NCI-H345 (cell line): Measurements from ENCODE around the gene GGT5.
"Not testable (repeated sequence)": the region's sequence is repeated elsewhere in the genome, so short reads cannot be mapped to it uniquely, and the experiment has no call there.

Source experiments
- DNase-seq: peaks from one replicate; lab custom pipeline; 2025; lab: John Stamatoyannopoulos, UW

The GGT5 gene

GRCh38 chr22:24203856-24204255, 41.0 kb downstream of the GGT5 start:
- DNase-seq: not testable (repeated sequence)

DNA sequence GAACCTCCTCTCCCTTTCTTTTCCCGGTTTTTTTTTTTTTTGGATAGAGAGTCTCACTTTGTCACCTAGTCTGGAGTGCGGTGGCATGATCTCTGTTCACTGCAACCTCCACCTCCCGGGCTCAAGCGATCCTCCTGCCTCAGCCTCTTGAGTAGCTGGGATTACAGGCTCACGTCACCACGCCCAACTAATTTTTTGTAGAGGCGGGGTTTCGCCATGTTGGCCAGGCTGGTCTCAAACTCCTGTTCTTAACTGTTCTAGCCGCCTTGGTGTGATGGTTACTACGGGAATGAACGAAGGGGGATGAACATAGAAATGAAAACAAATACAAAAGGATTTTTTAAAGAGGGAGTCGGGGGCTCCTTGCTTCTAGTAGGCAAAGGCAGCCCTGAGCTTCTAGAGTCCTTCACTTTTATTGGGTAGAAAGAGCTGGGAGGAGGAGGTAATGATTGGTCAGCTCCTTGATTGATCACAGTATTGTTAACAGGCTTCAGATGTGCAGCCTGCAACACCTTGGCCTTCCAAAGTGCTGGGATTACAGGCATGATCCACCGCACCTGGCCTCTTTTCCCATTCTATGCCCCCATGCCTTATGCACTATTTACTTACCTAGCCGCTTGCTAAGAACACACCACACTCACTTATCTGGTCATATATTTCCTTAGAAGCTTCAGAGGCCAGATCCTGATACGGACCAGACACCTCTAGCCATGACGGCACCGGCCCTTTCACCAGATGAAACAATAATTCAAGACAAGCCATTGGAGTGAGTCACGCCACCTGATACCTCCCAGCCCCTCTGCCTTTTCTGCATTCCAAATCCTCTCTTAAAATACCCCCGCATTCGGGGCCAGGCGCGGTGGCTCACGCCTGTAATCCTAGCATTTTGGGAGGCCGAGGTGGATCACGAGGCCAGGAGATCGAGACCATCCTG, 42.9 kb downstream of the GGT5 start:
- DNase-seq: no peak

- DNase-seq: no peak
Measured at GRCh38 chr22:24200619-24201212, 44.2 kb downstream of the GGT5 start.

DNA sequence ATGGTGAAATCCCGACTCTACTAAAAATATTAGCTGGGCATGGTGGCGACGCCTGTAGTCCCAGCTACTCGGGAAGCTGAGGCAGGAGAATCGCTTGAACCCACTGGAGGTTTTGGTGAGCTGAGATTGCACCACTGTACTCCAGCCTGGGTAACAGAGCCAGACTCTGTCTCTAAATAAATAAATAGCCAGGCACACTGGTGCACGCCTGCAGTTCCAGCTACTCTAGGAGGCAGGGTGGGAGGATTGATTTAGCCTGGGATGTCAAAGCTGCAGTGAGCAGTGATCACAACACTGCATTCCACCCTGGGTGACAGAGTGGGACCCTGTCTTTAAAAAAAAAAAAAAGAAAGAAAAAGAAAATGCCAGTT, 46.2 kb downstream of the GGT5 start:
- DNase-seq: no peak

- no peak for DNase-seq
Measured at GRCh38 chr22:24191893-24192292, 53.0 kb downstream of the GGT5 start.

DNA sequence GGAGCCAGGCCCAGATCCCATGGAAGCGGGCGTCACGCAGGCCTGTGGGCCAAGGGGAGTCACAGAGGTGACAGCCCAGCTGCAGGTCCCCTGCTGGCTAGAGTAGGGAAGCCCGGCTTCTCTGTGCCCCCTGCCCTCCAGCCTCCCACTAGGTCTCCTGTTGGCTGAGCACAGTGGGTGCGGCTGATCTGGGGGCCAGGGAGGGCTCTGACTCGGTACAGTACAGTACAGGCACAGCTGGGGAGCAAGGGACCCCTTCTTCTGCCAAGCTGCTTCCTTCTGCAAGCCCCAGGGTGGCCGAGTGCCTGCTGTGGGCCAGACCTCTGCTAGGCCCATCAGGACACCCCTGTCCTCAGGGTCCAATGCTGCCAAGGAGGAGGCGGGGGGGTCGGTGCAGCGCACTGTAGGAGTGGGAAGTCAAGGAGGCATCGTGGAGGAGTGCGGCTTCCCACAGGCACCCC, 53.5 kb downstream of the GGT5 start:
- DNase-seq: no peak

- no peak for DNase-seq
Measured at GRCh38 chr22:24190596-24191208, 54.2 kb downstream of the GGT5 start.

DNA sequence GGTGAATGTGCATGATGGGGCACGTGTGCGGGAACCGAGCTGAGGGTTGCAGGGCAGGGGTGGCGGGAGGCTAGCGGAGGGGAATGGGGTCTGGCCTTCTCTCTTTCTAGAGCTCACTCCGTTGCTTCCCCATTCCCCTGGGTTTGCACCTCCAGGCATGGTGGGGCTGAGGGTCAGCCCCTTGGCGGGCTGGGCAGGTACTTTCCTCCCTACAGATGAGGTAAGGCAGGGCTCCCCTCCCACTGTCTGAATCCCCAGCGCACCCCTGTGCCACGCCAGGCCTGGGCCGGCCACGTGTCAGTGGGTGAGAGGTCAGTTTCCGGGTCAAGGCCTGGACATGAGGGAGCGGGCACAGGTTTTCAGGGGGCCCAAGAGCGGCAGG, 54.7 kb downstream of the GGT5 start:
- no peak for DNase-seq

- DNase-seq: no peak
Measured at GRCh38 chr22:24189249-24190158, 55.4 kb downstream of the GGT5 start.

- DNase-seq: no peak
Measured at GRCh38 chr22:24188705-24189248, 56.1 kb downstream of the GGT5 start.

GRCh38 chr22:24187731-24188644, 56.9 kb downstream of the GGT5 start:
- no peak for DNase-seq

DNA sequence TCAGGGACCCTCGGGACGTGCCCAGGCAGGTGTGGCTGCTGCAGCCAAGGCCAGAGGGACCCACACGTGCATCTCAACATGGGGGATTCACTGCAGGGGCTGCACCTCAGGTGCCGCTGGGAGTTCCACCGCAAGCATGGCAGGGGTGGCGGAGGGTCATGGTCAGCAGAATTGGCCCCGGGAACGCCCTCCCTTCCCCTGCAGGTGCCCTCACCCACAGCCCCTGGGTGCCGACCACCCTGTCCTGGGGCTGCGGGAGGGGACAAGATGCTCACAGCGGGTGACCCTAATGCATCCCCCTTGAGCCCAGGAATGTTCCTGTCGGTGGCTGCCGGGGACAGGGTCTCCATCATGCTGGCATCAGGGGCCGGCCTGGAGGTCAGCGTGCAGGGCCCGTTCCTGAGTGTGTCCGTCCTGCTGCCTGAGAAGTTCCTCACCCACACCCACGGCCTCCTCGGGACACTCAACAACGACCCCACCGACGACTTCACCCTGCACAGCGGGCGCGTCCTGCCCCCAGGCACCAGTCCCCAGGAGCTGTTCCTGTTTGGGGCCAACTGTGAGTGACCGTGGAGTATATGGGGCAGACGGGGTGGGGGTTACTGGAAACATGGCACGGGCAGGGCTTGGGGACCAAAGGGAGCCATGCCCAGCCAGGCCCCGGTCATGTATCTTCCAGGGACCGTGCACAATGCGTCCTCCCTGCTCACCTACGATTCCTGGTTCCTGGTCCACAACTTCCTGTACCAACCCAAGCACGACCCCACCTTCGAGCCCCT, 57.8 kb downstream of the GGT5 start:
- no peak for DNase-seq

GRCh38 chr22:24186352-24186740, 58.5 kb downstream of the GGT5 start:
- no peak for DNase-seq

- DNase-seq: no peak
Measured at GRCh38 chr22:24185501-24186351, 59.2 kb downstream of the GGT5 start.

GRCh38 chr22:24185001-24185500, 59.8 kb downstream of the GGT5 start:
- DNase-seq: no peak

GRCh38 chr22:24184057-24184798, 60.7 kb downstream of the GGT5 start:
- no peak for DNase-seq

- no peak for DNase-seq
Measured at GRCh38 chr22:24183321-24184031, 61.4 kb downstream of the GGT5 start.
